ENCODE data around the gene ZNF784.
"Not testable (repeated sequence)": the region's sequence is repeated elsewhere in the genome, so short reads cannot be mapped to it uniquely, and the experiment has no call there.

The ZNF784 gene

DNA sequence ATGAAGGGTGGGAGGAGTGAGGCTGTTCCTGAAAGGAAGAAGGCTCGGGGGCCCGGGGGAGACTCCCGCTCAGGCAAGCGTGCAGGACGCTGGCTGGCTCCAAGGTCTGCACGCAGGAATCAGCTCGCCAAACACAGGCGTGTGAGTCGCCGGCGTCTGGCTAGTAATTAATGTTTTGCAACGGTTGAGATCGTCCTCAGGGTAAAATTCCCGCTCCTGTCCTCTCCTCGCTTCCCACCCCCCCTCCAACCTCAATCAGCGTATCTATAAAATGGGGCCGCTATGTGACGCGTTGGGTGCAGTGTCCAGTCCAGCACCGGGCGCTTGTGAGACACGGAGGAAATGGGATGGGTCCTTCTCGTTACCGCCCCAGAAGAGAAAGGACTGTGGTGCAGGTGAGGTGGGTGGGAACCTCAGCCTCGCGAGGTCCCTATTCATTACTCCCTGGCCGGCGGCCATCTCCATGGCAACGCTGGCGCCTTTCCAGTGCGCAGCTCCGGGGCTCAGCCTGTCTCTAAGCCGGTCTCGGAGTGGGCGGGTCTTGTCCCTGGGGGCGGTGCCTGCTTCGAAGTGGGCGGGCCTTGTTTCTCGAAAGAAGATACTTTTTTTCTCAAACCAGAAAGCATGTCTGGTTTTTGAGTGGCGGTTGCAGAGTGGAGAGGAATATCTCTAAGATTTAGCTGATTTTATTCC is 37.2 kb downstream of the ZNF784 start:
- peak; percentile 77 to 92 for DNase-seq (ENCODE audit: low read depth in 1 of 2, low spot score in 1 of 2)

DNA sequence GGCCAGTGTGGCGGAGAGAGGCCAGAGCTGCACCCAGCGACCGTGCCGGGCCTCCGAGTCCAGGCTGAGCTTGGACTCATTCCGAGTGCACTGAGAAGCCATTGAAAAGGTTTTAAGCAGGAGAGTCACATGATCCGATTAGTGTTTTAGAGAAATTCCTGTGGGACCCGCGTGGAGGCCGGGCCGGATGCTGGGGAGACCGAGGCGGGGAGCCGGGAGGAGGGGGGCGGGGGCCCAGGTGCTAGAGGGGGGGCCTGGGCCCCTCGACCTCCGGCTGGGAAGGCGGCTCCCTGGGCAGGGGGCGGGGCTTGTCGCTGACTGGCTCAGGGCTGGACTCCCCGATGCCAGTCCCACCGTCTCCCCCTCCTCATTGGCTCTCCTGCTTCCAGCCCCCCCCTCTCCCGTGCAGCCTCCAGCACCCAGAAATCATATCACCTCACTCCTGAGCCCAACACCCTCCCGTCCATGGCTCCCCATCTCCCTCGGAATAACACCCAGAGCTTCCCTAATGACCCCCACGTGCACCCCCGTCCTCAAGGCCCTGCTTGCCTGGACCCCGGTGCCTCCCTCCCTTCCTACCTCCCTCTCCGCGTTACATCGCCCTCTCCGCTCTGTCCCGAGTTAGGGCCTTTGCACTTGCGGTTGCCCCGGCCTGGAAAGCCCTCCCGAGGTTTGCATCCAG is 38.6 kb downstream of the ZNF784 start:
- peak in 1 of 2 donors; percentile 31 for DNase-seq (ENCODE audit: low read depth in 1 of 2, low spot score in 1 of 2)

DNA sequence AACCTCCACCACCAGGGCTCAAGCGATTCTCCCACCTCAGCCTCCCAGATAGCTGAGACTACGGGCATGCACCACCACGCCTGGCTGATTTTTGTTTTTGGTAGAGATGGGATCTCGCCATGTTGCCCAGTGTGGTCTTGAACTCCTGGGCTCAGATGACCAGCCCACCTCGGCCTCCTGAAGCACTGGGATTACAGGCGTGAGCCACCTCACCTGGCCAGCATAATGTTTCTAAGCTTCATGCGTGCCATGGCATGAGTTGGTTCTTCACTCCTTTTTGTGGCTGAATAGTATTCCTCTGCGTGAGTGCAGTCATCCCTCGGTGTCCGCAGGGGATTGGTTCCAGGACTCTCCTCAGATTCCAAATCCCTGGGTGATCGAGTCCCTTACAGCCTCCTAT is 39.5 kb downstream of the ZNF784 start:
- no peak for DNase-seq (ENCODE audit: low read depth in 1 of 2, low spot score in 1 of 2)

DNA sequence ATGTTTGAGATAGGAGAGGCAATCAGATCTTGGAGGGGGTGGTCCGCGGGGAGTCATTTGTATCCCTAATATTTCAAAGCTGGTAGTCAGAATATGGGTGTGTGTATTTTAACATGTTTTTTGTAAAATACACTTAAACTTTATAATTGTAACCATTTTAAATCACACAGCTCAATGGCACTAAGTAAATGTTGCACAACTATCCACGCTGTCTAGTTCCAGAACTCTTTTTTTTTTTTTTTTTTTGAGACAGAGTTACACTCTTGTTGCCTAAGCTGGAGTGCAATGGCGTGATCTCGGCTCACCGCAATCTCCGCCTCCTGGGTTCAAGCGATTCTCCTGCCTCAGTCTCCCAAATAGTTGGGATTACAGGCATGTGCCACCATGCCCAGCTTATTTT is 40.5 kb downstream of the ZNF784 start:
- DNase-seq (ENCODE audit: low read depth in 1 of 2, low spot score in 1 of 2) = not testable (repeated sequence)

DNA sequence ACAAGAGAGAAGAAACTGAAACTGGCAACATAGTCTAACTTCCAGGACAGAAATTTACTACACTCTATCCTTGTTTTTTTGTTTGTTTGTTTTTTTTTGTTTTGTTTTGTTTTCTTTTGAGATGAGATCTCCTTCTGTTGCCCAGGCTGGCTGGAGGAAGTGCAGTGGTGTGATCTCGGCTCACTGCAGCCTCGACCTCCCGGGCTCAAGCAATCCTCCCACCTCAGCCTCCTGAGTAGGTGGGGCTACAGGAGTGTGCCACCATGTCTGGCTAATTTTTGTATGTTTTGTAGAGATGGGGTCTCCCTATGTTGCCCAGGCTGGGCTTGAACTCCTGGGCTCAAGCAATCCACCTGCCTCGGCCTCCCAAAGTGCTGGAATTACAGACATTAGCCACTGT is 42.1 kb downstream of the ZNF784 start:
- DNase-seq (ENCODE audit: low read depth in 1 of 2, low spot score in 1 of 2) = not testable (repeated sequence)

DNA sequence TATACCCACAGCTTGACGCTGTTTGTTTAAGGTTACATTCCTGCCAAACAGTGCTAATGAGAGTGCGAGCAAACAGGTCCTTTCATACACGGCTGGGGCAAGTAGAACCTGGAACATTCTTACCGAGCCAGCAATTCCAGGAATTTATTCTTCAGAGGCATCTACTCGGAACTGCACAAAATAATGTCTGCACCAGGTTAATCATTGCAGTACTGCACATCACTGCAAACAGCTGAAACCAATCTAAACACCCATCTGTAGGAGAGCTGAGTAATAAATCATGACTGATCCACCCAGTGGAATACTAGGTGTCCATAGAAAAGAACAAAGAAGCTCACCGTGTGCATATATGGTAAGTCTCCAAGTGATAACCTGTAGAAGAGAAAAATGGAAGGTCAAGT is 42.5 kb downstream of the ZNF784 start:
- DNase-seq (ENCODE audit: low read depth in 1 of 2, low spot score in 1 of 2) = no peak

DNA sequence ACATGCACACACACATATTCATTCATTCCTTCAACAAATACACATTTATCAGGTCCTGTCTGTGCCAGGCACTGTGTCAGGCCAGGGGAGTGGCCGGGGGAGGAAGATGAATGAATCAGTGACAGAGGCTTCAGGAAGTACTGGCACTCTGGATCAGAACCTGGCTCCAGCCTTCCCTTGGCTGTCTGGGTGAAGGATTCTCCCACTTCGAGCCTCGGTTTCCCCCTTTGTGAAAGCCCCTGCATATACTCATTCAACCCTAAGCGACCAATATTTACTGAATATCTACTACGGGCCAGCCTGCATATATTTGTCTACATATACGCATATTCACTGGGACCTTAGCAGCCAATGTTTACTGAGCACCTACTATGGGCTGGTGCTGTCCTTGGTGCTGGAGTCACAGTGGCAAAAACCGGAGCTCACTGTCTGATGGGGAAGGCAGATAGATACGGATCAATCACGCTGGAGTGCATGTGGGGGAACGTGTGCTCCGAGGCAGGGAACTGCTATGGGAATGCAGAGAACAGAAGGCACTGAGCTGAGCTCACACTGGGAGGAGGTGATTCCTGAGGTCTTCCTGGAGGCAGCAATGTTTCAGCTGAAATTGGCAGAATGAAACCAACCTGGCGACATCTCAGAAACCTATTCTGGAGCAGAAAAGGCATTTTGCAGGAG is 43.1 kb downstream of the ZNF784 start:
- no peak for DNase-seq (ENCODE audit: low read depth in 1 of 2, low spot score in 1 of 2)

DNA sequence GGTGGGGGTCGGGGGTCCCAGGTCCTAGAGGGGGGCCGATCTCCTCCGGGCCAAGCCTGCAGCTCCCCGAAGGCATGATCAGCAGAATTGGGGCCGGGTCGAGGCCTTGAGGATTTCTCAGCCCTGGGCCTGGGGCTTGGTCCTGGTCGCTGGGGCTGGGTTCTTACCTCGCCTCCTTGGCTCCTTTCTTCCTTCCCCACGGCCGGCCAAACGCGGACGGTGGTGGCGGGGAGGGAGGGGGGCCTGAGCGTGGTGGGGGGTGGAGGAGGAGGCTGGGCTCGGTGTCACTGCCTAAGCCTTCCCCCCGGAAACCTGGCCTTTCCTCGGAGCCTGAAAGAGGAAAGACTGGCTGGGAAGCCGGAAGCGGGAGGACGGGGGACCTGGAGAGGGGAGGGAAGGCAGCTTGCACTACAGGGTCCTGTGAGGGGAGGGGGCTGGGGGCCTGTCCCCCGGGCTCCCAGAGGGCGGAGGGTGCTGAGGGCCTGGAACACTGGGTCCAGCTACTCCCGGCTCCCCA is 43.7 kb downstream of the ZNF784 start, which contains the start of gene ZNF579:
Gene ZNF579 (minus strand): TSS at position 221 of the 517 bp plus-strand sequence. CDS start 1,209 bp downstream, outside the sequence.
- DNase-seq (ENCODE audit: low read depth in 1 of 2, low spot score in 1 of 2) = peak; percentile 68 to 74

DNA sequence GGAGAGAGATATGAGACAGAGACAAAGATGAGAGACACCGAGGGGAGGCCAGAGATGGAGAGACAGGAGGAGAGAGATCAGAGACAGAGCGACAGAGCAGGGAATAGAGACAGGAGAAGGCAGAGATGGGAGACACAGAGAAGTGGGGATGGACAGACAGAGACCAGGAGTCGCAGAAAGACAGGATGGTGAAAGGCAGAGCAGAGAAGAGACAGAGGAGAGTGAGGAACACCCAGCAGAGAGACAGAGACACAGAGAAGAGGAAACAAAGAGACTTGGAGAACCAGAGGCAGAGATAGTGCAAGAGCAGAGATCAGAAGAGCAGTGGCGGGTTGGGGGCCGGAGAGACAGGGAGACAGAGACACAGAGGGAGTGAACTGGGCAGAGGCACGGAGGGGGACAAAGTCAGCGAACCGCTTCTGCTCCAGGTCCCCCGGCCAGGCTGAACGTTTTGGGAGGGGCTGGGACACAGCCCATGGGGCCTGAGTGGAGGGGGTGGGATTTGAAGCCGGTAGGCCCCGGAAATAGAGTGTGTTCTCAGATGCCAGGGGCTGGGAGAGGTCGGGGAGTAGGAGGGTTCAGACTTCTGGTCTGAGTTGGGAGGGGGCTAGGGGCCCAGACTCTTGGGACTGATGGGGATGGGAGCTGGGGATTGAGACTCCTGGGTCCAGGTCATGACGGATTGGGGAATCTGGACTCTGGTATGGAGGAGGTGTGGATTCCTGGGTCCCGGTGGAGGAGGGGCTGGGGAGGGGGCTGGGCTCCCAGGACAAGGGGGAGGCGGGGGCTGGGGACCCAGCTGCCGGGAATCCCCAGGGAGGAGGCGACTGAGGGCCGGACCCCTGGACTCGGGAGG is 44.4 kb downstream of the ZNF784 start:
- no peak for DNase-seq (ENCODE audit: low read depth in 1 of 2, low spot score in 1 of 2)

DNA sequence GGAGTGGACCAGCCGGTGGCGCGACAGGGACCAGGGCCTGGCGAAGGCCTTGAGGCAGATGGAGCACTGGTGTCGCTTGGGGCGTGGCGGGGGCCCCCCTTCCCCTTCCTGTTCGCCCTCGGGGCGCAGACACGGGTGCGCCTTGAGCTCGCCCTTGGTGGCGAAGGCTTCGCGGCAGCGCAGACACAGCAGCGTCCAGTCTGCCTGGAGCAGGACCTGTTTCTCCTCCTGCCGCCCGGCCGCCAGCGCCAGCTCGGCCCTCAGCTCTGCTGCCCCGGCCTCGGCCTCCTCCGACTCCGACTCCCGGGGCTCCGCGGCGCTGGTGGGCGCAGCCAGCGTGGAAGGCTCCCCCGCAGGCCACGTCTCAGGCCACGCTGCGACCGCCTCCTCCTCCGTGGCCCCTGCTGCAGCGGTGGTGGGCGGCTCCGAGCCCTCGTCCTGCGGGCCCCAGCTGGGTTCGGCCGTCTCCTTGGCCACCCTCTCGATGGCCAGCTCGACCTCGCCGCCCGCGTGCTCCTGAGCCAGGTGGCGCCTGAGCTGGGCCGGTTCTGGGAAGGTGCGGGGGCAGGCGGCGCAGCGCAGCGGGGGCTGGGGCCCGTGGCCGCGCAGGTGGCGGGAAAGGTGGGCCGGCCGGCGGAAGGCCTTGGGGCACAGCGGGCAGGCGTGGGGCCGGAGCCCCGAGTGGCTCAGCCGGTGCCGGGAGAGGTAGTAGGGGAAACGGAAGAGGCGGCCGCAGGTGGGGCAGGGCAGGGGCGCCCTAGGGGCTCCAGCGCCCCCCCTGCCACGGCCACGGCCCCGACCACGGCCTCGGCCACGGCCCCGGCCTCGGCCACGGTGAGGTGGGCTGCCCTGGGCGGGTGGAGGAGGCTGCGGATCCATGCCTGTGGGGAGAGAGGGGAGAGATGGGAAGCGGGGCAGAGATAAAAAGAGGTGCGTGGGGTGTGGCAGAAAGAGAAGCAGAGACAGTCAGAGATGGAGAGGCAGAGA is 45.3 kb downstream of the ZNF784 start:
- DNase-seq (ENCODE audit: low read depth in 1 of 2, low spot score in 1 of 2) = no peak

DNA sequence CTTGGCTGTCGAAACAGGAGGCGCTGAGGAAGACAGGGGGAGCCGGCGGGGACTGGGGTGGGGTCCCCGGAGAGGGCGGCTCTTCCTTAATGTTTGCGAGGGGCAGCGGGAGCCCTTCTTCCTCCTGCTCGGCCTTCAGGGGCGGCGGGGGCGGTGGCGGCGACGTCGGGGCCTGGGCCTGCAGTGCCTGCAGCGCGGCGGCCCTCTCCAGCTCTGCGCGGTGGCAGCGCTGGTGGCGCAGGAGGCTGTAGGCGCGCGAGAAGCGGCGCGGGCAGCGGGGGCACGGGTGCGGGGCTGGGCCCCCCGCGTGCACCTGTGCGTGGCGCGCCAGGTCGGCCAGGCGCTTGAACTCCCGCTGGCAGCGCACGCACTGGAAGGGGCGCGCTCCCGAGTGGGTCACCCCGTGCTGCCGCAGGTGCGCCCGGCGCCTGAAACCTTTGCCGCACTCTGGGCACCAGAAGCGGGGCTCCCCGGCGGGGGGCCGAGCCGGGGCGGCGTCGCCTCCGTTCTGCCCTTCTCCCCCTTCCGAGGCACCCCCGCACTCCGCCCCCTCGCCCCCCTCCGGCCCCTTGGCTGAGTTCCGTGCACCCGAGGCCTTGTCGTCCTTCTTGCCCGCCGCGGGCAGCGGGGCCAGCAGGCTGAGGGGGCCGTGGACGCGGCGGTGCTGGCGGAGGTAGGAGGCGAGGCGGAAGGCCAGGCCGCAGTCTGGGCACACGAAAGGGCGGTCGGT is 46.2 kb downstream of the ZNF784 start:
- DNase-seq (ENCODE audit: low read depth in 1 of 2, low spot score in 1 of 2) = no peak

DNA sequence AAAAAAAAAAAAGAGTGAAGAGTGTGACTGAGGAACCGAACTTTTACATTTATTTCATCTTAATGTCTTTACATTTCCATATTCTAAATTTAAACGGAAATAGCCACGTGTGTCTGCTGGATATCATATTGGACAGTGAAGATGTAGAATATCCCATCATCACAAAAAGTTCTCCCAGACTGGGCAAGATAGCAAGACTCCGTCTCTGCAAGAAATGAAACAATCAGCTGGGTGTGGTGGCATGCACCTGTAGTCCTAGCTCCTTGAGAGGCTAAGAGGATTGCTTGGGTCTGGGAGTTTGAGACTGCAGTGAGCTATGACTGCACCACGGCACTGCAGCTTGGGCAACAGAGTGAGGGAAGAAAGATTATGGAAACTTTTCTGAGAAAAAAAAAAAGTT is 47.6 kb downstream of the ZNF784 start:
- no peak for DNase-seq (ENCODE audit: low read depth in 1 of 2, low spot score in 1 of 2)

DNA sequence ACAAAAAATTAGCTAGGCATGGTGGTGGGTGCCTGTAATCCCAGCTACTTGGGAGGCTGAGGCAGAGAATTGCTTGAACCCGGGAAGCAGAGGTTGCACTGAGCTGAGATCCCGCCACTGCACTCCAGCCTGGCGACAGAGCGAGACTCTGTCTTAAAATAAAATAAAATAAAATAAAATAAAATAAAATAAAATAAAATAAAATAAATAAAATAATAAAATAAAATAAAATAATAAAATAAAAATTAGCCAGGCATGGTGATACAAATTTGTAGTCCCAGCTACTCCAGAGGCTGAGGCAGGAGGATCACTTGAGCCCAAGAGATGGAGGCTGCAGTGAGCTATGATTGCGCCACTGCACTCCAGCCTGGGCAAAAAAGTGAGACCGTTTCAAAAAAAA is 50.4 kb downstream of the ZNF784 start:
- DNase-seq (ENCODE audit: low read depth in 1 of 2, low spot score in 1 of 2) = not testable (repeated sequence)
